Measurements from ENCODE around the gene METAP1D. TPM values are rescaled to one million over a fixed set of nuclear protein-coding genes. Genes with fewer than 3 reads are reported as not detected.

The METAP1D gene
- polyA plus RNA-seq, 1 donor, result 14.2 TPM

GRCh38 chr2:172091761-172092566 lies 92.2 kb downstream of the METAP1D start:
- no peak for DNase-seq

GRCh38 chr2:172092716-172093415 lies 93.1 kb downstream of the METAP1D start:
- DNase-seq, result no peak

GRCh38 chr2:172093416-172094293 lies 93.9 kb downstream of the METAP1D start:
- DNase-seq, result no peak

GRCh38 chr2:172094294-172095145 lies 94.8 kb downstream of the METAP1D start:
- DNase-seq, result no peak

GRCh38 chr2:172095146-172095904 lies 95.6 kb downstream of the METAP1D start:
- DNase-seq, result no peak

GRCh38 chr2:172095905-172096625 lies 96.3 kb downstream of the METAP1D start:
- DNase-seq, result no peak

- no peak for DNase-seq
Observed at GRCh38 chr2:172096626-172097547, 97.1 kb downstream of the METAP1D start.

GRCh38 chr2:172097557-172098131 lies 97.9 kb downstream of the METAP1D start:
- DNase-seq, result no peak

- DNase-seq, result no peak
Observed at GRCh38 chr2:172098287-172098649, 98.5 kb downstream of the METAP1D start.

GRCh38 chr2:172098650-172099471 lies 99.1 kb downstream of the METAP1D start:
- no peak for DNase-seq

GRCh38 chr2:172099472-172100079 lies 99.8 kb downstream of the METAP1D start:
- no peak for DNase-seq

GRCh38 chr2:172100080-172100934 lies 100.6 kb downstream of the METAP1D start:
- DNase-seq, result no peak

GRCh38 chr2:172100935-172101820 lies 101.4 kb downstream of the METAP1D start:
- DNase-seq, result no peak

- no peak for DNase-seq
Observed at GRCh38 chr2:172101821-172102390, 102.2 kb downstream of the METAP1D start.
